PC-3 (cell line): Measurements from ENCODE around the gene RASL12.

Source experiments
- CTCF ChIP-seq: fragments of 300-600 bp; sonication (generic); conservative IDR thresholded peaks from 2 replicates; pipeline ENCODE4 v1.5.1; 2017; ENCODE audit warnings: antibody characterized with exemption, low read depth, mild to moderate bottlenecking, low read length
- EZH2 ChIP-seq: fragments of 300-600 bp; sonication (generic); IDR thresholded peaks from one replicate; pipeline ENCODE4 v1.6.1; 2017; ENCODE audit warnings: antibody characterized with exemption, mild to moderate bottlenecking, low read length; ENCODE audit not compliant: unreplicated experiment
- EZH2phosphoT487 ChIP-seq: fragments of 300-600 bp; sonication (generic); IDR thresholded peaks from 2 replicates; pipeline ENCODE4 v1.6.1; 2018; ENCODE audit warnings: mild to moderate bottlenecking, antibody characterized with exemption, low read length, borderline replicate concordance

DNA sequence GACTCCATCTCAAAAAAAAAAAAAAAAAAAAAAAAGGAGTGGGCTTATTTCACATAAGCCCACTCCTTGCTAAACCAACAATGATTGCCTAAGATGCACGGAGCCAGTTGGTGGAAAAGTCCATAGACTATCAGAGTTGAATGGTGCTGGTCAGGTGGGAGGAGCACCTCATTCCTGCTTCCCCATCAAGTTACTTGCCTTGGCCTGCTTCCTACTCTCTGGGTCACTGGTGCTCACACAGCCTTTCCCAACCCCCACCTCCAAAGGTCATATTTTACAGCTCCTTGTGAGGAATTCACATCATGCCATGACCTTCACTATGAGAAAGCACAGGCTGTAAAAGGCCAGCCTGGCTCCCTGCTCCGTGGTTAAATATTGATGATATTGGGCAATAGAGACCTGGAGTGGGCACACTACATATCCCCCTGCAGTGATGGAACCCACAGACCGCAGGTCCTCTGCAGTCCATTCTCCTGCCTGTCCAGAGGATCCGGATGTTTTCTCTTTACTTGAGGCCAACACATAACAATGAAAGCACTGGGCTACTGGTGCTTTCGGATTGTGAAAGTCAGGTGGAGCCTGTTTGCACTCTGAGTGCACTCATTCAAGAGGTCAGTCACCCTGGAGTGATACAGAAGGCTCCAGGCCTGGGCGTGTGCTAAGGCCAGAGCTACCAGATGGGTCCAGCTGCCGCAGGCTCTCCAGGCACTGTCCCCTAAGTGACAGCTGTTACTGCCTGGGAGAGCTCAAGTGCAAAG, 22.9 kb downstream of the RASL12 start, which contains the start of gene SLC51B:
- TF ChIP-seq CTCF (no peak), EZH2phosphoT487 (no peak), EZH2 (no peak)
